CD4-positive, alpha-beta T cell treated with Interleukin-1 beta for 1 hour (primary cell): Measurements from ENCODE around the gene TCERG1.

Source experiments
- DNase-seq, 2 donors: peaks; one replicate each; pipeline ENCODE4 v3.0.0-alpha.2; 2020 to 2022

TCERG1 gene

GRCh38 chr5:146458894-146459293 is 11.8 kb downstream of the TCERG1 start:
- DNase-seq: no peak

- no peak for DNase-seq
These were observed 14.2 kb downstream of the TCERG1 start for GRCh38 chr5:146461319-146461718.

GRCh38 chr5:146463446-146463845 is 16.3 kb downstream of the TCERG1 start:
- no peak for DNase-seq

GRCh38 chr5:146466521-146467349 is 19.6 kb downstream of the TCERG1 start:
- no peak for DNase-seq

GRCh38 chr5:146467760-146468159 is 20.6 kb downstream of the TCERG1 start:
- no peak for DNase-seq

- DNase-seq: no peak
These were observed 26.9 kb downstream of the TCERG1 start for GRCh38 chr5:146474065-146474464.

GRCh38 chr5:146475190-146475780 is 28.2 kb downstream of the TCERG1 start:
- no peak for DNase-seq

GRCh38 chr5:146475906-146476305 is 28.8 kb downstream of the TCERG1 start:
- no peak for DNase-seq

- DNase-seq: no peak
These were observed 35.6 kb downstream of the TCERG1 start for GRCh38 chr5:146482775-146483174.

GRCh38 chr5:146484714-146485391 is 37.7 kb downstream of the TCERG1 start:
- no peak for DNase-seq

- no peak for DNase-seq
These were observed 43.1 kb downstream of the TCERG1 start for GRCh38 chr5:146490089-146490843.

- DNase-seq: no peak
These were observed 47.5 kb downstream of the TCERG1 start for GRCh38 chr5:146494656-146495055.

GRCh38 chr5:146499680-146500079 is 52.5 kb downstream of the TCERG1 start:
- DNase-seq: no peak

GRCh38 chr5:146507428-146507827 is 60.3 kb downstream of the TCERG1 start:
- DNase-seq: no peak

GRCh38 chr5:146510559-146511125 is 63.5 kb downstream of the TCERG1 start:
- no peak for DNase-seq

- no peak for DNase-seq
These were observed 66.3 kb downstream of the TCERG1 start for GRCh38 chr5:146513462-146513861.

- DNase-seq: no peak
These were observed 67.4 kb downstream of the TCERG1 start for GRCh38 chr5:146514575-146514974.

- DNase-seq: no peak
These were observed 68.5 kb downstream of the TCERG1 start for GRCh38 chr5:146515473-146516150.

- DNase-seq: no peak
These were observed 69.0 kb downstream of the TCERG1 start, which contains the start of gene GPR151 for GRCh38 chr5:146516151-146516475. Gene GPR151, minus strand, starts transcription at chr5:146516190. Its CDS starts 77 bp downstream, at chr5:146516113.

- DNase-seq: no peak
These were observed 72.4 kb downstream of the TCERG1 start for GRCh38 chr5:146519554-146519953.

GRCh38 chr5:146520731-146521130 is 73.6 kb downstream of the TCERG1 start:
- DNase-seq: no peak

GRCh38 chr5:146521403-146522106 is 74.4 kb downstream of the TCERG1 start:
- DNase-seq: no peak
